HCT116 (cell line): ENCODE results near the gene PGS1.

Experiments
- CTCF ChIP-seq, 3 experiments: fragments of 200-600 bp in 1 of 3; sonication (generic) in 1 of 3; IDR thresholded peaks in 2 of 3; conservative IDR thresholded peaks in 1 of 3; 2 replicates each; pipeline ENCODE4 v1.5.1; 2012 to 2017; ENCODE audit warnings: low read depth in 2 of 3, low read length in 2 of 3, antibody characterized with exemption in 1 of 3, borderline replicate concordance in 1 of 3, control low read depth in 1 of 3, mild to moderate bottlenecking in 1 of 3, mixed read lengths in 1 of 3, mixed run types in 1 of 3, moderate library complexity in 1 of 3; ENCODE audit not compliant: insufficient read depth in 1 of 3
- FOSL1 ChIP-seq: IDR thresholded peaks from 2 replicates; pipeline ENCODE4 v1.6.1; 2012; ENCODE audit warnings: low read depth
- POLR2AphosphoS5 ChIP-seq: IDR thresholded peaks from 2 replicates; pipeline ENCODE4 v1.6.1; 2011; ENCODE audit warnings: mild to moderate bottlenecking, low read depth, low read length, moderate library complexity

- no peak for TF ChIP-seq CTCF (IDR thresholded peaks at IDR 0.05 in 2 of 3, conservative IDR thresholded peaks at IDR 0.05 in 1 of 3; ENCODE audit: borderline replicate concordance in 1 of 3, insufficient read depth in 1 of 3, low read depth in 2 of 3, low read length in 2 of 3)
- TF ChIP-seq POLR2AphosphoS5, result no peak; the same call in 1 of the 2 replicates
- TF ChIP-seq FOSL1, result peak; percentile 64
Observed at GRCh38 chr17:78342449-78343186, 35.8 kb upstream of the PGS1 start.
